GM18868 (cell line): ENCODE data around the gene HOXB1.
"Not testable (repeated sequence)": the region's sequence is repeated elsewhere in the genome, so short reads cannot be mapped to it uniquely, and the experiment has no call there.

Experiments
- ATAC-seq: cut with Tn5 transposase; IDR thresholded peaks from one replicate; pipeline ENCODE4 v1.9.1; 2021; ENCODE audit warnings: mild to moderate bottlenecking, moderate library complexity; ENCODE audit not compliant: unreplicated experiment

HOXB1 gene

GRCh38 chr17:48499735-48500434 lies 30.9 kb downstream of the HOXB1 start:
- no peak for ATAC-seq

DNA sequence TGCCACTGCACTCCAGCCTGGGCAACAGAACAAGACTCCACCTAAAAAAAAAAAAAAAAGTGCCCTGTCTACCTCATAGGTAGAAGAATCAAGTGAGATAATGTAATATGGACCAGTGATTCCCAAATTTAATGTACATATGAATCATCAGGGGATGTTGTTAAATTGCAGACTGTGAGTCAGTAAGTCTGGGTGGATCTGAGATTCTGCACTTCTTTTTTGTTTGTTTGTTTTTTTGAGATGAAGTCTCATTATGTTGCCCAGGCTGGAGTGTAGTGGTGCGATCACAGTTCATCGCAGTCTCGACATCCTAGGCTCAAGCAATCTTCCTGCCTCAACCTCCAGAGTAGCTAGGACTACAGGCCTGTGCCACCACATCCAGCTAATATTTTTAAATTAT lies 31.6 kb downstream of the HOXB1 start:
- ATAC-seq: no peak

DNA sequence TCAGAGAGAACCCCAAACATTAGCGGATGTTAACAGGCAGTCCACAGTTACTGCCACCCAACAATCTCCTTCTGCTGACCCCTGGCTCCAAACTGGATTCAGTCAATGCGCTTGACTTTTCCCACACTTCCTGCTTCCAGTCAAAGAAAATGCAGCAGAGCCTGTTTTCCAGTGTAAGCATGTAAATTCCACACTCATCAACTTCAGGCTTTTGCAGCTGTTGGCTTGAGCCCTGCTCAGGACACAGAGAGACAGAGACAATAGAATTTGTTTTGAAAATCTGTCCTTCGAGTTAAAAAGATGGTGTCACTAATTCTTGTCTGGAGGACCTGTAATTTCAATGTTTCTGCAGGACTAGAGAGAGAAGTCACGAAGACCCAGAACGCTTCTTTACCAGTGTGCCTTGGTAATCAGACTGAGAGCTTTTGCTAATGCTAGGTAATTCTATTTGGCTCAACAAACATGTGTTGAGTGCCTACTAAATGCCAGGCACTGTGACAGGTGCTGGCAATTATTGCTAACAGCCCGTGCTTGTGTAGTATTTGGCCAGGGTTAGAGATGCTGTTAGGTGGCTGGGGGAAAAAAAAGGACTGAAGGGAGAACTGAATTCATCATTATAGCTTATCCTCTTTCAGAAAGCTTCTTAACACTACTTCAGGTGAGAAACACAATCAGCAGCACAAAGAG lies 32.5 kb downstream of the HOXB1 start:
- ATAC-seq: no peak

DNA sequence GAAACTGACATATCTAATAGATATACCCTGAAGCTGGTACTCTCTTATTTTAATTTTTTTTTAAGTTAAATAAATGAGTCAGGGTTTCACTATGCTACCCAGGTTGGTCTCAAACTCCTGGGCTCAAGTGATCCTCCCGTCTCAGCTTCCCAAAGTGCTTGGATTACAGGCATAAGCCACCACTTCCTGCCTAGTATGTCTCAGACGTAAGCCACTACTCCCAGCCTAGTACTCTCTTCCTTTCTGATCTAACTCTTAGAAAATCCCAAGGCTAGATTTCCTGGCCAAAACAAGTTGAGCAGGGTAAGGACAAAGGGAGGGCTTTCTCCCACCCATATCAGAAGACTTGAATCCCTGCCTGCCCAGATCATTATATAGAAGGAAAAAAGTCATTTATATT lies 33.7 kb downstream of the HOXB1 start:
- ATAC-seq: no peak

DNA sequence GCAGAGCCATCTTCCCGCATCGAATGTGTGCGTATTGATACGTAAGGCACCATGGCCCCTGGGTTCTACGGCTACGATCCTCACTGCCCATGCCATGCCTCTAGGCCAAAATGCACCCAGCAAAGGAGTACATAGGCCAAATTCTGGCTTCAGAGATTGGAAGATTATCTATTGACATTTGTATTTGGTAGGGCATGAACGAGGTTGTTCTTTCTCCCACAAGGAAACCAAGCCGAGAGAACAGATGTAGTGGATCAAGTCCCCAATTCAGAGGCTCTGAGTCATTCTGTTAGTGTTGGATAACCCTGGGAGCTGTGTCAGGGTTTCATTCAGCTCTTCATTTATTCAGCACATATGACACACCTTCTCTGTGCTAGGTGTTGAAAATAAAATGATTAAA lies 36.5 kb downstream of the HOXB1 start:
- no peak for ATAC-seq

DNA sequence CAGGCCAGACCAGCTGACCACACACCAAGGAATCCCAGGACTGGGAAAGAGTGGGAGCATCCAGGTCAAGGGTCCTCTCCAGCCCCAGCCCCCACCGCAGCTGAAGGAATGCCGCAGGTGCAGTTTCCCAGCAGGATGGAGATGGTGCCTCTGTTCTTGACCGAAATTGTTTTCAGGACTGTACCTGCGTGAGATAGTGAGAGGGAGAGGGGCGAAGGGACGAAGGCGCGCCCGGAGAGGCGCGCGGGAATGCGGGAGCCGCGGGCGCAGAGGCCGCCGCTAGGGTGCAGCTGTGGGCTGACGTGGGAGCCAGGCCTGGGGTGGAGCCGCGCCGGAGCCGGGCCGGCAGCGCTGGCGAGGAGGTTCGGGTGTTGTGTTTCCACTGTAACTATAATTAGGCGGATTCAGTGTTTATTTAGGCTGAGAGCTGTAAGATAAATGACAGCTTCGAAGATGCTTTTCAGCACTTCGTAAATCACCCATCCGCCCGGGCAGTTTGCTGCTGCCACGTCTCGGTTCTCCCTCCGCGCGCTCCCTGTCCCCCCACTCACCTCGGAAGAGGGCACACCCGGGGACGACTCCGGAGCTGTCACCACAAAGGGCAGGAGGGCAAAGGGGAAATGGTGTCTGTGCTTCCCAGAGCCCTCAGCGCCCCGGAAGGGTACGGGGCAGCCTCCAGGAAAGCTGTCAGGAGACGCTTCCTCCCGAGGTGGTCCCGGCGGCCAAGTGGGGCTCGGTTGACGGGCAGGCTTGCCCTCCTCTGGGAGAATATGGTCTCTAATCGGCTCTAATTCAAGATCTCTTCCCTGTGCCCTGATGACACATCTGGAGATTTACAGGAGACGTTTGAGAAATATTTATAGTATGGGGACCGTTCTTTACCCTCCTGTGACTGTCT lies 38.2 kb downstream of the HOXB1 start:
- no peak for ATAC-seq

GRCh38 chr17:48491527-48492273 lies 39.1 kb downstream of the HOXB1 start:
- ATAC-seq: no peak

DNA sequence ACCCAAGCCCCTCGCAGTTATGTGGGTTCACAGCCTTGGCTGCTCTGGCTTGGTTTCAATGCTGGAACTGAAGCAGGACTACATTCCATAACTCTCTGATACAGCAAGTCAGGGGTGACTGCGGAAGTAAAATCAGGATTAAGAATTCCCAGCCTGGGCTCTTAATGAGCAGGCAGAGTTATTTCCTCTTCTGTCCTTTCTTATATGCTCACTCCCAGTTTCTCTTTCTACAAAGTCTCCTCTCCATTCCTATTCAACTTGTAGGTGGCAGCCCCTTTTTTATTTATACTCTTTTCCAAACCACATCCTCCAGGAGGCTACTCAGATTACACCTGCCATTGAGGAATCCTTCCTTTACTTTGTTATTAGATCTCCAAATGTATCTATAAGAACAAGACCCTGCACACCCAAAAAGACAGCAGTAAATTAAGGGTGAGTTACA lies 40.3 kb downstream of the HOXB1 start:
- no peak for ATAC-seq

DNA sequence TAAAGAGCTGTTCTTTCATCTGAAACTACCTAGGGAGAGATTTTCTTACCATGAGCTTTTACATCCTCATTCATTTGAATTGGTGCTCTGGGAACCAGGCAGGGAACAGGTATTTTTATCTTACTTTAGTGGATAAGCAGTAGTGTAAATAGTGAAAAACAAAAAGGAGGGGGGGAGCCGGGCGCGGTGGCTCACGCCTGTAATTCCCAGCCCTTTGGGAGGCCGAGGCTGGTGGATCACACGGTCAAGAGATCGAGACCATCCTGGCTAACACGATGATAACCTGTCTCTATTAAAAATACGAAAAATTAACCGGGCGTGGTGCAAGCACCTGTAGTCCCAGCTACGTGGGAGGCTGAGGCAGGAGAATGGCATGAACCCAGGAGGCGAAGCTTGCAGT lies 41.0 kb downstream of the HOXB1 start:
- no peak for ATAC-seq

GRCh38 chr17:48488548-48489106 lies 42.2 kb downstream of the HOXB1 start:
- no peak for ATAC-seq

GRCh38 chr17:48487221-48487620 lies 43.6 kb downstream of the HOXB1 start:
- ATAC-seq: no peak

GRCh38 chr17:48486557-48486956 lies 44.3 kb downstream of the HOXB1 start:
- no peak for ATAC-seq

DNA sequence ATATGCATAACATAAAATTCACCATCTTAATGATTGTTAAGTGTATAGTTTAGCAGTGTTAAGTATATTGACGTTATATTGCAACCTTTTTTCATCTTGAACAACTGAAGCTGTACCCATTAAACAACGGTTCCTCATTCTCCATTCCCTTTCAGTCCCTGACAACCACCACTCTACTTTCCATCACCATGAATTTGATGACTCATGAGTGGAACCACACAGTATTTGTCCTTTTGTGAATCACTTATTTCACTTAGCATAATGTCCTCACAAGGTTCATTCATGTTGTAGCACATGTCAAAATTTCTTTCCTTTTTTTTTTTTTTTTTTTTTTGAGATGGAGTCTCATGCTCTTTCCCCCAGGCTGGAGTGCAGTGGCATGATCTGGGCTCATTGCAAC lies 46.0 kb downstream of the HOXB1 start:
- no peak for ATAC-seq

GRCh38 chr17:48484256-48484655 lies 46.6 kb downstream of the HOXB1 start:
- no peak for ATAC-seq

GRCh38 chr17:48483471-48484131 lies 47.2 kb downstream of the HOXB1 start:
- ATAC-seq: no peak

DNA sequence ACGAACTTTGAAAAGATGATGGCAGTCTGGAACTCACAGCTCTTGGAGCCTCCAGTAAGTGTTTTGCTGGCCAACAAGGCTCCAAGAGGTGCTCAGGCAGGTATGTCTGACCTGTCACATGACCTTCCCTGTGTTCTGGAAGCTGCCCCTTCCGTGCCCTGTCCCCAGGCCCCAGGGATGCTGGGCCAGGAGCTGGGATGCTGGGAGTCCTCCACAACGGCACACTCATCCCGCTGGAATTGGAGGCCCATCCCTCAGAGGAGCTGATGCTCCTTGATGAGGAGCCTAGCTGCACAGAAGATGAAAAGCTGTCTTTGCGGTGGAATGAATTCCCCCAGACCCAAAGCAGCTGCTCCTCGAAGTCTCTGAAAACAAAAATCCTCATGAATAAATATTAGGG lies 47.8 kb downstream of the HOXB1 start:
- ATAC-seq: no peak

DNA sequence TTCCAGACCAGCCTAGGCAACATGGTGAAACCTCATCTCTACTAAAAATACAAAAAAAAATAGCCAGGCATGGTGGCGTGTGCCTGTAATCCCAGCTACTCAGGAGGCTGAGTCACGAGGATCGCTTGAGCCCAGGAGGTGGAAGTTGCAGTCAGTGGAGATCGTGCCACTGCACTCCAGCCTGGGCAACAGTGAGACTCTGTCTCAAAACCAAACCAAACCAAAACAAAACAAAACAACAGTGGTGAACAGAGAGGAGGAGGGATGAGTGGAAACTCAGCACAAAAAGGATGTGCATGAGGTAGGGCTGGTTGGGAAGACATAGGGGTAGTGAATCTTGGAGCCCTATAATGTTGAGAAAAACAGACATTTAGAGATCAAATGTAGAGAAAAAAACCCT lies 48.5 kb downstream of the HOXB1 start:
- ATAC-seq: not testable (repeated sequence)

GRCh38 chr17:48479014-48479402 lies 51.8 kb downstream of the HOXB1 start:
- ATAC-seq: no peak
